T-cell (primary cell): ENCODE data around the gene MVK. TPM values are rescaled to one million over a fixed set of nuclear protein-coding genes. Genes with fewer than 3 reads are reported as not detected.
A peak's percentile ranks its signal among the peaks of the same experiment; 100 is the strongest.

Experiments used
- ATAC-seq, 4 experiments: fragments of 200-7000 bp in 3 of 4; fragments of 150-1000 bp in 1 of 4; cut with Tn5 transposase; replicated peaks in 1 of 4; 1 replicate in 3 of 4; 2 replicates in 1 of 4; pipeline ENCODE4 v1.10.0; 2021; ENCODE audit warnings: moderate library complexity in 3 of 4, mild to moderate bottlenecking in 2 of 4, moderate number of reproducible peaks in 1 of 4
- CTCF ChIA-PET, 2 donors: fragments of 300-600 bp; sonication (Branson Sonifier 250); formaldehyde crosslinking; loops; one replicate each; lab custom pipeline; 2022; ENCODE audit warnings: antibody characterized with exemption in 2 of 2; lab: Charles Lee
- POLR2A ChIA-PET, 2 donors: fragments of 300-600 bp; sonication (Branson Sonifier 250); formaldehyde crosslinking; loops; one replicate each; lab custom pipeline; 2022; ENCODE audit warnings: antibody characterized with exemption in 2 of 2; lab: Charles Lee
- DNase-seq, 35 experiments: peaks; one replicate each; pipeline versions ENCODE4 v3.0.0 to v3.0.0-alpha.2; 2013 to 2023
- H3K27ac ChIP-seq: one replicate; pipeline ENCODE4 v1.5.1; 2013; ENCODE audit warnings: low read length
- H3K27me3 ChIP-seq, 2 experiments: replicated peaks in 1 of 2; 1 replicate in 1 of 2; 2 replicates in 1 of 2; pipeline versions ENCODE4 v1.6.1 to v1.7.0; 2013; ENCODE audit warnings: low read length in 1 of 2, mixed read lengths in 1 of 2; ENCODE audit not compliant: control insufficient read depth in 2 of 2, insufficient read depth in 2 of 2; ENCODE audit errors: extremely low read depth in 1 of 2
- H3K36me3 ChIP-seq, 2 donors: 1 replicate in 1 of 2; 2 replicates in 1 of 2; pipeline versions ENCODE4 v1.6.1 to v1.7.0; 2013; ENCODE audit warnings: low read length in 1 of 2; ENCODE audit not compliant: control insufficient read depth in 2 of 2, insufficient read depth in 1 of 2; ENCODE audit errors: extremely low read depth in 1 of 2
- H3K4me1 ChIP-seq, 2 experiments: 1 replicate in 1 of 2; 2 replicates in 1 of 2; pipeline versions ENCODE4 v1.6.1 to v1.7.0; 2013; ENCODE audit warnings: low read length in 2 of 2, mixed read lengths in 1 of 2; ENCODE audit not compliant: insufficient read depth in 2 of 2, control insufficient read depth in 1 of 2; ENCODE audit errors: extremely low read depth in 1 of 2
- H3K4me3 ChIP-seq, 2 donors: 1 replicate in 1 of 2; 2 replicates in 1 of 2; pipeline versions ENCODE4 v1.5.1 to v1.7.0; 2013; ENCODE audit warnings: mild to moderate bottlenecking in 2 of 2, low read length in 1 of 2, moderate library complexity in 1 of 2; ENCODE audit not compliant: control insufficient read depth in 1 of 2; ENCODE audit errors: extremely low read depth in 1 of 2
- H3K9me3 ChIP-seq: 2 replicates; pipeline ENCODE4 v1.7.0; 2013
- H3K27ac Mint-ChIP-seq, 2 donors: one replicate each; pipeline ENCODE4 v1.8.0; 2020 to 2021; ENCODE audit warnings: mild to moderate bottlenecking in 2 of 2, mixed read lengths in 2 of 2
- H3K27me3 Mint-ChIP-seq, 2 donors: one replicate each; pipeline ENCODE4 v1.8.0; 2021 to 2022; ENCODE audit warnings: mixed read lengths in 2 of 2
- H3K36me3 Mint-ChIP-seq: one replicate; pipeline ENCODE4 v1.8.0; 2021; ENCODE audit warnings: mixed read lengths
- H3K4me1 Mint-ChIP-seq, 3 donors: one replicate each; pipeline ENCODE4 v1.8.0; 2020 to 2022; ENCODE audit warnings: mixed read lengths in 3 of 3, mild to moderate bottlenecking in 1 of 3
- H3K4me3 Mint-ChIP-seq, 3 donors: one replicate each; pipeline ENCODE4 v1.8.0; 2020 to 2022; ENCODE audit warnings: mild to moderate bottlenecking in 3 of 3, mixed read lengths in 3 of 3, moderate library complexity in 3 of 3
- H3K9me3 Mint-ChIP-seq, 3 donors: one replicate each; pipeline ENCODE4 v1.8.0; 2020 to 2022; ENCODE audit warnings: mixed read lengths in 3 of 3
- WGBS: methylation state at CpG from one replicate; pipeline ENCODE4 v1.1.5; 2013; ENCODE audit warnings: missing lambda C conversion rate; ENCODE audit not compliant: insufficient coverage; 5-methylcytosine and 5-hydroxymethylcytosine counted together
- total RNA-seq, 35 experiments: library from RNA in 6 of 35; stranded (reverse) in 6 of 35; fragments of 120-200 nt in 1 of 35; gene quantifications; one replicate each; pipeline versions ENCODE4 v1.2.1 to v1.2.4 and lab custom pipeline; 2013 to 2026

The MVK gene
- total RNA-seq, 5 donors from 2014 or later (not counting 1 experiment from before 2014, with no cell fraction given): 10.9 to 14.9 (median 12.8) TPM

DNA sequence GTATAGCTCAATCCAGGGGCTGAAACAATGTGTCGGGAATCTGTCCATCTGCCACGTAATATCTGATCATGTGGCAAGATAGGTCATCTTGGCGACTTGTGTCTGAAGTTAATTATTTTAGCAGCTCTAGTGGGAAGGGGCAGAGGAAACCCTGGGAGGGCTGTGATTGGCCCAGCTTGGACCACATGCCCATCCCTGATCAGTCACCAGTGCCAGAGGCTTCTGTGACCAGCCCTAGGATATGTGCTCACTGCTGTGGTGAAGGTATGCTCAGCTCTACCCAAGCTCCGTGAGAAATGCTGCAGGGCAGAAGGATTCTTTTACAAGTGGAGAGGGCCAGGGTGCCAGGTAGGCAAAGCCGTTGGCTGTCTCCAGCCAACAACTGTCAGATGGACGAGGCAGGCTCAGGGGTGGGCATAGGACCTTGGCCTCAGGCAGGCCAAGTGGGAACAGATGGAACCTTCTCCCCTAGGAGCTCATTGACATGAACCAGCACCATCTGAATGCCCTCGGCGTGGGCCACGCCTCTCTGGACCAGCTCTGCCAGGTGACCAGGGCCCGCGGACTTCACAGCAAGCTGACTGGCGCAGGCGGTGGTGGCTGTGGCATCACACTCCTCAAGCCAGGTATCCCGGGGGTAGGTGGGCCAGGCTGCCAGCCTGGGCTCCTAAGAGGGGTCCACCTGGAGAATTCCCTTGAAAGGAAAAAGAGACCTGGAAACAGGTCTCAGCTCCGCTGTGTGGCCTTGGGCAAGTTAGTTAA, 21.1 kb downstream of the MVK start:
- ChIA-PET CTCF (interaction anchor here in 1 of 2 donors (0.6 kb wide), 1 partner anchor 9 kb away, joined by 3 read pairs; no protein-coding TSS in a partner anchor), POLR2A (interaction anchor here (0.6 kb wide), 2 partner anchors 20 to 620 kb away, joined by 3 to 4 read pairs; no protein-coding TSS in a partner anchor)
- peaks cover 29 to 36% (median 31%) of the 10 kb centered on the region in 3 donors for H3K4me1 Mint-ChIP-seq
- Histone ChIP-seq H3K36me3 (peaks cover 8 to 11% of the 10 kb centered on the region in 2 donors), H3K4me1 (peaks cover 0 to 22% of the 10 kb centered on the region in 2 experiments), H3K4me3 (no peak overlapping the region), H3K27me3 (no peaks in the 10 kb centered on the region), H3K27ac (no peak overlapping the region), H3K9me3 (no peaks in the 10 kb centered on the region)
- no peaks in the 10 kb centered on the region for H3K9me3 Mint-ChIP-seq
- peaks cover 13% of the 10 kb centered on the region for H3K36me3 Mint-ChIP-seq
- ATAC-seq: no peak
- H3K27ac Mint-ChIP-seq: no peak overlapping the region
- H3K4me3 Mint-ChIP-seq: no peak overlapping the region
- DNase-seq: no peak
- WGBS: 96% methylated on average over 15 of the region's 15 CpGs
- H3K27me3 Mint-ChIP-seq: no peaks in the 10 kb centered on the region

DNA sequence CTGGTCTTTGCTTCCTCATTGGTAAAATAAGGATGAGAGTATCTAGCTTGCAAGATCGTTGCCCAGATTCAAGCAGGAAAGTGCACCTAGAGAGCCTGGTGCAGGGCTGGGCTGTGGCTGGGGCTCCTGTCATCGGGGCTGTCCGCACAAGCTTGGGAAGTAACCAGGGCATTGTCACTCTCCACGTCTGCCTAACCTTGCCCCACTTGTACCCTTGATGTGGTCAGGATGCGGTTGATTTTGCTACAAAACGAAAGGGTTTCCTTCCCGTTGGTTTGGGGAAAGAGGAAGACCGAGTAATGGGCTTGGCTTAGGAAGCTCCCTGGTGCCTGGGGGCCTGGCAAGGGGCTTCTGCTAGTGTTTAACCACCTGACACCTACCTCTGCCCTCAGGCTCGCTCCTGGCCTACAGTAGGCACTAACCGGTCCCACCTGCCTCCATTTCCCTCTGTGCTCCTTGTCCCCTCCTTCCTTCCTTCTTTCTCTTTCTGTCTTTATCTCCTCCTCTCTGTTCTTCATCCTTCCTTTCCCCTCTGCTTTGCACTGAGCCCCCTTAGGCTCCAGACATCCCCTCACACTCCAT, 21.8 kb downstream of the MVK start:
- H3K27me3 Mint-ChIP-seq: no peaks in the 10 kb centered on the region
- ATAC-seq (peak in 3 of 4 experiments; percentile 29 to 78 (median 55)), DNase-seq (peak in 14 of 35 experiments; percentile 5 to 44 (median 9))
- no peaks in the 10 kb centered on the region for H3K27me3 ChIP-seq
- peaks cover 13% of the 10 kb centered on the region for H3K36me3 Mint-ChIP-seq
- peaks cover 8 to 11% of the 10 kb centered on the region in 2 donors for H3K36me3 ChIP-seq
- H3K27ac ChIP-seq: no peak overlapping the region
- peaks cover 0 to 22% of the 10 kb centered on the region in 2 experiments for H3K4me1 ChIP-seq
- H3K4me1 Mint-ChIP-seq: peaks cover 29 to 36% (median 31%) of the 10 kb centered on the region in 3 donors
- no peak overlapping the region for H3K4me3 ChIP-seq
- 14% methylated on average over 5 of the region's 10 CpGs for WGBS
- no peak overlapping the region for H3K27ac Mint-ChIP-seq
- no peaks in the 10 kb centered on the region for H3K9me3 Mint-ChIP-seq
- H3K9me3 ChIP-seq: no peaks in the 10 kb centered on the region
- CTCF ChIA-PET: interaction anchor here in 1 of 2 donors (0.6 kb wide), 1 partner anchor 8 kb away, joined by 3 read pairs; no protein-coding TSS in a partner anchor
- POLR2A ChIA-PET: interaction anchor here (0.6 kb wide), 2 partner anchors 20 to 619 kb away, joined by 3 to 4 read pairs; no protein-coding TSS in a partner anchor
- H3K4me3 Mint-ChIP-seq: no peak overlapping the region

DNA sequence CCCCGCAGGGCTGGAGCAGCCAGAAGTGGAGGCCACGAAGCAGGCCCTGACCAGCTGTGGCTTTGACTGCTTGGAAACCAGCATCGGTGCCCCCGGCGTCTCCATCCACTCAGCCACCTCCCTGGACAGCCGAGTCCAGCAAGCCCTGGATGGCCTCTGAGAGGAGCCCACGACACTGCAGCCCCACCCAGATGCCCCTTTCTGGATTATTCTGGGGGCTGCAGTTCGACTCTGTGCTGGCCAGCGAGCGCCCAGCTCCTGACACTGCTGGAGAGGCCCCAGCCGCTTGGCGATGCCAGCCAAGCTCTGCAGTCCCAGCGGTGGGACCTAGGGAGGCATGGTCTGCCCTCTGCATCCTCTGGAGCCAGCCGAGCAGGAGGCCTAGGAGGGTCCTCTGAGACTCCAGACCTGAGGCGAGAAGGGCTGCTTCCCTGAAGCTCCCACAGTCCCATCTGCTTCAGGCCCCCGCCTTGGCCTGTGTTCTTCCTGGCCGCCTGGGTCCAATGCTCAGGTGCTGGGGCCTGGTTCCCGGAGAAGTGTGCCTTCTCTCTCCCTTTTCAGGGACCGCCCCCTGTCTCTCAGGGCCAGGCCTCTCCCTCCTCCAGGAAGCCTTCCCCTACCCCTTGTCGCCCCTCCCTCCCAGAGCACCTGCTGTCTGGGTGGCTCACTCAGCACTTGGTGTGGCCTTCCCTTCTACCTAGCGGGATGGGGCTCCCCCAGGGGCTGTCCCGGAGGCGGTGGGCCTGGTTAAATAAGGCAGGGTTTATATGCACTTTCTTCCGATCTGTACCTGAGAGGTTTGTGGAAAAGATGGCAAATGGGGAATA, 23.0 kb downstream of the MVK start:
- no peak overlapping the region for H3K4me3 ChIP-seq
- ChIA-PET CTCF (interaction anchor here in 1 of 2 donors (1.0 to 2.6 kb wide), 2 partner anchors 14 to 179 kb away, joined by 3 to 11 read pairs; no protein-coding TSS in a partner anchor), POLR2A (no interaction called here)
- Mint-ChIP-seq H3K27ac (no peak overlapping the region), H3K9me3 (no peaks in the 10 kb centered on the region), H3K4me3 (no peak overlapping the region), H3K27me3 (no peaks in the 10 kb centered on the region), H3K36me3 (peaks cover 11% of the 10 kb centered on the region), H3K4me1 (peaks cover 29 to 36% (median 31%) of the 10 kb centered on the region in 3 donors)
- H3K27me3 ChIP-seq: no peaks in the 10 kb centered on the region
- no peak for DNase-seq
- H3K36me3 ChIP-seq: peaks cover 6 to 8% of the 10 kb centered on the region in 2 donors
- 93% methylated on average over 18 of the region's 24 CpGs for WGBS
- H3K9me3 ChIP-seq: no peaks in the 10 kb centered on the region
- peaks cover 0 to 22% of the 10 kb centered on the region in 2 experiments for H3K4me1 ChIP-seq
- ATAC-seq: no peak
- no peak overlapping the region for H3K27ac ChIP-seq

DNA sequence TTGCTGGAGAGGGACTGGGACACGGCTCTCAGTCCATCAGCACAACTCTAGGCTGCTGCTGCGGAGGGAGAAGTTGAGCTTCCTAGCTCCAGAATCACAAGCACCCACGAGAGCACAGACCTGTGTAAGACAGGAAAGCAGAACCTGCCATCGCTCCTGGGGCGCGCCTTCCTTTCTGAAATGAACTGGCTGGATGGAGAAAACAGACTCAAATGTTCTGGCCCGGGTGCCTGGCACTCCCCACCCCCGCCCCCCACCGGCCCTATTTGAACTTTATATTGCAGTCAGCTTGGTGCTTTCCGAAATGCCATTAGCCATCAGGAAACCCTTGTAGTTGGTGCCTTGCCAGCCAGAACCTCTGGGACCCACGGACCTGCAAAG, 23.8 kb downstream of the MVK start:
- Histone ChIP-seq H3K27ac (no peak overlapping the region), H3K4me3 (no peak overlapping the region), H3K4me1 (peaks cover 0 to 22% of the 10 kb centered on the region in 2 experiments), H3K9me3 (no peaks in the 10 kb centered on the region), H3K36me3 (peaks cover 4 to 8% of the 10 kb centered on the region in 2 donors), H3K27me3 (no peaks in the 10 kb centered on the region)
- Mint-ChIP-seq H3K36me3 (peaks cover 9% of the 10 kb centered on the region), H3K4me1 (peaks cover 29 to 36% (median 31%) of the 10 kb centered on the region in 3 donors), H3K4me3 (peak overlapping the region in 1 of 3 donors; percentile 19), H3K27me3 (no peaks in the 10 kb centered on the region), H3K9me3 (no peaks in the 10 kb centered on the region), H3K27ac (no peak overlapping the region)
- peak in 2 of 4 experiments; percentile 7 to 21 for ATAC-seq
- ChIA-PET CTCF (interaction anchor here (0.9 to 2.6 kb wide), 6 partner anchors 12 to 178 kb away, joined by 3 to 11 read pairs (median 4); partner anchors contain the start of gene MVK (in 2 of the 2)), POLR2A (no interaction called here)
- no peak for DNase-seq
- 50% methylated on average over 11 of the region's 11 CpGs for WGBS

DNA sequence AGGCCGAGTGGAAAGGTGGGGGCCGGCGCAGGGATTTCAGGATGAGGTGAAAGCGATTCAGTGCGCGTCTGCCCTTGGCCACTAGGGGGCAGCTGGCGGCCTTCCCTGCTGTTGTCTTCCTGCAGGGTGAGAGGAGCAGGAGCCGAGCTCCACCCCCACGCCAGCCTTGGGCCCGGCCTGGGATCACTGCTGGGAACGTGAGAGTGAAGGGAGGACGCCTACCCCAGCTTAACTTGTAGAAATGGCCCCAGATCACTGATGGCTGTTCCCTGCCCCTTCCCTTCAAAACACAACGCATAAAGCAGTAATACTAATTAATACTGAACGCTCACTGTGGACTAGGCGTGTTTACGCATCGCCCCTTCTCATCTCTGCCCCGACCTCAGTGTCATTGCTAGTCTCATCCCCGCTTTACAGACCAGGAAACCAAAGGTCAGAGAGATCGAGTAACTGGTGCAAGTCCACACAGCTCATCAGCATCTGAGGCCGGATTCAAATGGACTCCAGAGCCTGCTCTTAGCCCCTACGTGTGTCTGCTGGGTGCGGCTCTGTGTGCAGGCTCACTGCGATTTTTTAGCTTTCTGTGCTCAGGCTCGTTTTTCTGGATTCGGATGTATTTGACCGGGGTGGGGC, 24.3 kb downstream of the MVK start:
- H3K27me3 Mint-ChIP-seq: no peaks in the 10 kb centered on the region
- H3K36me3 Mint-ChIP-seq: peaks cover 5% of the 10 kb centered on the region
- H3K4me1 Mint-ChIP-seq: peaks cover 29 to 36% (median 31%) of the 10 kb centered on the region in 3 donors
- H3K4me3 ChIP-seq: no peak overlapping the region
- ATAC-seq: peak; percentile 63 to 72 (median 67)
- peak overlapping the region in 1 of 3 donors; percentile 19 for H3K4me3 Mint-ChIP-seq
- no peaks in the 10 kb centered on the region for H3K9me3 Mint-ChIP-seq
- H3K27ac ChIP-seq: no peak overlapping the region
- 55% methylated on average over 25 of the region's 27 CpGs for WGBS
- CTCF ChIA-PET: interaction anchor here (0.9 to 2.6 kb wide), 6 partner anchors 11 to 178 kb away, joined by 3 to 11 read pairs (median 4); partner anchors contain the start of gene MVK (in 2 of the 2)
- peak in 34 of 35 experiments; percentile 13 to 69 (median 42) for DNase-seq
- POLR2A ChIA-PET: no interaction called here
- peaks cover 0 to 8% of the 10 kb centered on the region in 2 donors for H3K36me3 ChIP-seq
- no peak overlapping the region for H3K27ac Mint-ChIP-seq
- H3K4me1 ChIP-seq: peaks cover 0 to 22% of the 10 kb centered on the region in 2 experiments
- H3K9me3 ChIP-seq: no peaks in the 10 kb centered on the region
- H3K27me3 ChIP-seq: no peaks in the 10 kb centered on the region
